OCI-LY1 (cell line): ENCODE data around the gene SCN2B.

Source experiments
- CTCF ChIP-seq: fragments of 200-600 bp; sonication (generic), shearing (Covaris generic); IDR thresholded peaks from 2 replicates; pipeline ENCODE4 v1.5.1; 2017; ENCODE audit warnings: mild to moderate bottlenecking, antibody characterized with exemption, low read length, moderate library complexity, mixed read lengths
- EZH2 ChIP-seq: fragments of 200-600 bp; sonication (generic), shearing (Covaris generic); IDR thresholded peaks from 2 replicates; pipeline ENCODE4 v1.8.0; 2017; ENCODE audit warnings: borderline replicate concordance, mixed run types, mild to moderate bottlenecking, antibody characterized with exemption, low read length, moderate library complexity, mixed read lengths

- TF ChIP-seq CTCF (no peak), EZH2 (no peak)
Observed at GRCh38 chr11:118212781-118213191, 36.3 kb upstream of the SCN2B start.
